Parathyroid adenoma (tissue), 2 donors: ENCODE measurements around the gene TBC1D5.

Experiments used
- H2AFZ ChIP-seq: fragments of 300-600 bp; sonication (generic); one replicate; pipeline ENCODE4 v1.7.0; 2017; ENCODE audit warnings: antibody characterized with exemption, mild to moderate bottlenecking
- H3K27ac ChIP-seq: fragments of 300-600 bp; sonication (generic); one replicate; pipeline ENCODE4 v1.7.0; 2017
- H3K27me3 ChIP-seq: fragments of 300-600 bp; sonication (generic); one replicate; pipeline ENCODE4 v1.7.0; 2017; ENCODE audit warnings: low read length; ENCODE audit not compliant: control insufficient read depth, insufficient read depth
- H3K36me3 ChIP-seq: fragments of 300-600 bp; sonication (generic); one replicate; pipeline ENCODE4 v1.7.0; 2017; ENCODE audit warnings: low read length; ENCODE audit not compliant: control insufficient read depth, insufficient read depth
- H3K4me1 ChIP-seq: fragments of 300-600 bp; sonication (generic); one replicate; pipeline ENCODE4 v1.7.0; 2017; ENCODE audit warnings: control low read depth
- H3K4me2 ChIP-seq: fragments of 300-600 bp; sonication (generic); one replicate; pipeline ENCODE4 v1.7.0; 2017; ENCODE audit warnings: low read length
- H3K4me3 ChIP-seq: fragments of 300-600 bp; sonication (generic); one replicate; pipeline ENCODE4 v1.7.0; 2017; ENCODE audit warnings: low read depth, low read length
- H3K79me2 ChIP-seq: fragments of 300-600 bp; sonication (generic); one replicate; pipeline ENCODE4 v1.7.0; 2017; ENCODE audit warnings: control low read depth
- H3K9ac ChIP-seq: fragments of 300-600 bp; sonication (generic); one replicate; pipeline ENCODE4 v1.7.0; 2017; ENCODE audit warnings: mild to moderate bottlenecking
- H3K9me3 ChIP-seq: fragments of 300-600 bp; sonication (generic); one replicate; pipeline ENCODE4 v1.7.0; 2017; ENCODE audit warnings: low read length; ENCODE audit not compliant: control insufficient read depth
- TF ChIP-seq, protein P1 (sequence below): fragments of 300-600 bp; sonication (generic); IDR thresholded peaks from one replicate; pipeline ENCODE4 v1.7.0; 2017; ENCODE audit warnings: antibody characterized with exemption, mild to moderate bottlenecking
- donor health status: primary hyperparathyroidism.

TBC1D5 gene

DNA sequence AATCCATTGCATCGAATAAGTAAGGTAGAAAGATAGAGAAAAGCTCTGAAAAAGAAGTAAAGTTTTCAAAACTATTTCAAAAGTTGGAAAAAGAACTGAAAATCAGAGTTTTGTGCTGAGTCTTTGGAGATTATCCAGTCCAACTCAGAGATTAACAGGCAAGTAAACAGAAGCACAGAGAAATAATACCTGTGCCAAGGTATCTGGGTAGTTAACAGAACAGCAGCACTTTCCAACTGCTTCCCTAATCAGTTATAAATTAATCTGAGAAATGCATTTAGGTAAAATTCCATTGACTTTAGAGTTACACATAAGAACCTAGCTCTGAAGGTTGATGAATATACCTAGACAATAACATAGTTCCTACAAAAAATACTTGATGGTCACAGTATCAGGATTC, 355.3 kb downstream of the TBC1D5 start:
- H3K79me2 ChIP-seq, result no peaks in the 10 kb centered on the region
- H3K9me3 ChIP-seq, result no peaks in the 10 kb centered on the region
- H3K27me3 ChIP-seq, result no peaks in the 10 kb centered on the region
- H3K27ac ChIP-seq, result no peak overlapping the region
- H2AFZ ChIP-seq, result no peak overlapping the region
- TF ChIP-seq, protein P1, sequence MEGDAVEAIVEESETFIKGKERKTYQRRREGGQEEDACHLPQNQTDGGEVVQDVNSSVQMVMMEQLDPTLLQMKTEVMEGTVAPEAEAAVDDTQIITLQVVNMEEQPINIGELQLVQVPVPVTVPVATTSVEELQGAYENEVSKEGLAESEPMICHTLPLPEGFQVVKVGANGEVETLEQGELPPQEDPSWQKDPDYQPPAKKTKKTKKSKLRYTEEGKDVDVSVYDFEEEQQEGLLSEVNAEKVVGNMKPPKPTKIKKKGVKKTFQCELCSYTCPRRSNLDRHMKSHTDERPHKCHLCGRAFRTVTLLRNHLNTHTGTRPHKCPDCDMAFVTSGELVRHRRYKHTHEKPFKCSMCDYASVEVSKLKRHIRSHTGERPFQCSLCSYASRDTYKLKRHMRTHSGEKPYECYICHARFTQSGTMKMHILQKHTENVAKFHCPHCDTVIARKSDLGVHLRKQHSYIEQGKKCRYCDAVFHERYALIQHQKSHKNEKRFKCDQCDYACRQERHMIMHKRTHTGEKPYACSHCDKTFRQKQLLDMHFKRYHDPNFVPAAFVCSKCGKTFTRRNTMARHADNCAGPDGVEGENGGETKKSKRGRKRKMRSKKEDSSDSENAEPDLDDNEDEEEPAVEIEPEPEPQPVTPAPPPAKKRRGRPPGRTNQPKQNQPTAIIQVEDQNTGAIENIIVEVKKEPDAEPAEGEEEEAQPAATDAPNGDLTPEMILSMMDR, result no peak
- no peak overlapping the region for H3K4me3 ChIP-seq
- no peaks in the 10 kb centered on the region for H3K36me3 ChIP-seq
- no peaks in the 10 kb centered on the region for H3K4me1 ChIP-seq
- no peak overlapping the region for H3K4me2 ChIP-seq
- no peak overlapping the region for H3K9ac ChIP-seq

GRCh38 chr3:17386432-17386831, 356.0 kb downstream of the TBC1D5 start:
- no peaks in the 10 kb centered on the region for H3K79me2 ChIP-seq
- no peak overlapping the region for H3K9ac ChIP-seq
- H3K4me1 ChIP-seq, result no peaks in the 10 kb centered on the region
- H3K9me3 ChIP-seq, result no peaks in the 10 kb centered on the region
- H3K4me2 ChIP-seq, result no peak overlapping the region
- TF ChIP-seq, protein P1, result no peak
- H3K27ac ChIP-seq, result no peak overlapping the region
- no peak overlapping the region for H3K4me3 ChIP-seq
- no peak overlapping the region for H2AFZ ChIP-seq
- H3K36me3 ChIP-seq, result no peaks in the 10 kb centered on the region
- no peaks in the 10 kb centered on the region for H3K27me3 ChIP-seq

DNA sequence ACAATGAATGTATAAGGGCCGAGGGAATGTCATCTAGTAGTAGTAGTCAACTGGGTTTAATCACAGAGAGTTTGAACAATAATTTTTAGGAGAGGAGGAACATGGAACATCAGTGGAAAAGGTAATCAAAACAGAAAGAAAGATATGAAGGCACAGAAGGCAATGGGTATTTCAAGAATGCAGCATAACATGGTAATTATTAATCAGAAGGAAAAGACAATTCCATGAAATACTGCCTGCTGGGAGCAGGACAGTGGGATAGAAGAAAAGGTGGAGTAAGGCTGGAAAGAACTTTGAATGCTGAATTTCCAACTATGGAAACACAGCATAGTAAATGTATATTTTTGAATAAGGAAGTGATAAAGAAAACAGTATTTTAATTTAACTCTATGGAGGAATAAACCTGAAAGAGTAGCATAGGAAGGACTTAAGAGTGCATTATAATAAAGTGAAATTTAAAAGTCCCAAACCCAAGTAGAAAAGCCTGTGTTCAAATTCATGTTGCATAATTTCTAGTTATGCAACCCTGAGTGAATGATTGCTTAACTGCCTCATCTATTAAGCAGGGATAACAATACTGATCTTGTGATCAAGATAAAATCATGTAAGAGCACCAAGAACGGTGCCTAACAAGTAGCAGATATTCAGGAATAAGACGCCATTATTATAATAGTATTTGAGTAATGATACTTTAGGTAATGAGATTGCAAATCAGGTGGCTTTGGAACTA, 357.7 kb downstream of the TBC1D5 start:
- Histone ChIP-seq H3K4me3 (no peak overlapping the region), H3K9me3 (no peaks in the 10 kb centered on the region), H3K27me3 (no peaks in the 10 kb centered on the region), H3K4me2 (no peak overlapping the region), H3K79me2 (no peaks in the 10 kb centered on the region), H3K27ac (no peak overlapping the region), H3K4me1 (no peaks in the 10 kb centered on the region), H3K9ac (no peak overlapping the region), H3K36me3 (no peaks in the 10 kb centered on the region), H2AFZ (no peak overlapping the region)
- TF ChIP-seq, protein P1, result no peak

- no peak overlapping the region for H3K4me2 ChIP-seq
- no peak overlapping the region for H3K4me3 ChIP-seq
- H3K27me3 ChIP-seq, result no peaks in the 10 kb centered on the region
- no peak overlapping the region for H3K9ac ChIP-seq
- H3K9me3 ChIP-seq, result no peaks in the 10 kb centered on the region
- H2AFZ ChIP-seq, result no peak overlapping the region
- TF ChIP-seq, protein P1, result no peak
- no peak overlapping the region for H3K27ac ChIP-seq
- no peaks in the 10 kb centered on the region for H3K79me2 ChIP-seq
- H3K4me1 ChIP-seq, result no peaks in the 10 kb centered on the region
- no peaks in the 10 kb centered on the region for H3K36me3 ChIP-seq
Measured at GRCh38 chr3:17373304-17373703, 369.1 kb downstream of the TBC1D5 start.
